ENCODE measurements around the gene SLC24A3.

The SLC24A3 gene

DNA sequence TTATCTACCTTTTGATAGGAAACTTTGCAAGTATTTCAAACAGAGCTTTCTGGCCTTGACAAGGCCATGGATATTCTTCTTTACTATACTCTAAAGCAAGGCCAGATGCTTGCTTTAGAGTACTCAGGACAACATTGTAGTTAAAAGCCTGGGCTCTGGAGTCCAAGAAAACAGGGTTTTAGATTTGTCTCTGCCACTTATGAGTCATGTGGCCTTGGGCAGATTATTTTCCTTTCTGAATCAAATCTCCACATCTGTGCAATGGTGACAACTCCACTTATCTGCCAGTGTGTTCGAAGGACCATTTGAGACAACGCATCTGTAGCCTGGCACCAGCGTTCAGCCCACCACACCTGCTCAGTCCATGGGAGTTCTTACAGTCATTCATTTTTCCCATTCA lies 279.7 kb downstream of the SLC24A3 start:
- no peaks in the 10 kb centered on the region for H3K9me3 Mint-ChIP-seq (ENCODE audit: low read depth)

DNA sequence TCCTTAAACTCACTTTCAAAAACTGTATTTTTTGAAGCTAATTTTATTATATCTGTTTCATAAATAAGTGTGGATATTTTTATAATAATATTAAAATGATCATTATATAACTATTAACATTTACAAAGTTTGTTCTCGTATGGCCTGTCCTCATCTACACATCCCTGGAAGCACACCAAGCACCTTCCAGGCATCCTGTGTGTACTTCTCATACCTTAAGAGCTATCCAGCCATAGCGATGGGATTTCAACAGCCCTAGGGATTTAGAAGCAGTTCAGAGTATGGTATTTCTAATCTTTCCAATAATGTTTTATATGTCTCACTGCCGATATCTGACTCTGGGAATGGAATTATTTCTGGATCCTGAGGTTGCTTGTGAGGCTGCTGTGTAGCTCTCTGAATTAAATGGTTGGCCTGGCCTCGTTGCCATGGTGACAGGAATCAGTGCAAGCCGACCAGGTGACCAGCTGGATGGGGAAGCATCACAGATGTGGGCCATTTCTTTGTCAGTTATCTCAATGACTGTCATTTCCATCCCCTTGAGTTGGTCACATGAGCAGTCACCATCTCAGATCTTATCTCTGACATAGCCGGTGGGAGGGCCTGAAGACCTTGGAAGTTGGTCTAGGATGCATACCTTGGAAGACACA lies 280.4 kb downstream of the SLC24A3 start:
- no peaks in the 10 kb centered on the region for H3K4me1 Mint-ChIP-seq (ENCODE audit: low read depth)
- no peaks in the 10 kb centered on the region for H3K27me3 Mint-ChIP-seq
- no peaks in the 10 kb centered on the region for H3K36me3 Mint-ChIP-seq
- no peak overlapping the region for H3K4me3 Mint-ChIP-seq
- no peaks in the 10 kb centered on the region for H3K9me3 Mint-ChIP-seq (ENCODE audit: low read depth)
- H3K27ac Mint-ChIP-seq: no peak overlapping the region

More for the DNA sequence above, 279.7 kb downstream of the SLC24A3 start:
- no peaks in the 10 kb centered on the region for H3K27me3 Mint-ChIP-seq
- H3K27ac Mint-ChIP-seq: no peak overlapping the region
- H3K4me3 Mint-ChIP-seq: no peak overlapping the region
- no peaks in the 10 kb centered on the region for H3K4me1 Mint-ChIP-seq (ENCODE audit: low read depth)
- no peaks in the 10 kb centered on the region for H3K36me3 Mint-ChIP-seq

DNA sequence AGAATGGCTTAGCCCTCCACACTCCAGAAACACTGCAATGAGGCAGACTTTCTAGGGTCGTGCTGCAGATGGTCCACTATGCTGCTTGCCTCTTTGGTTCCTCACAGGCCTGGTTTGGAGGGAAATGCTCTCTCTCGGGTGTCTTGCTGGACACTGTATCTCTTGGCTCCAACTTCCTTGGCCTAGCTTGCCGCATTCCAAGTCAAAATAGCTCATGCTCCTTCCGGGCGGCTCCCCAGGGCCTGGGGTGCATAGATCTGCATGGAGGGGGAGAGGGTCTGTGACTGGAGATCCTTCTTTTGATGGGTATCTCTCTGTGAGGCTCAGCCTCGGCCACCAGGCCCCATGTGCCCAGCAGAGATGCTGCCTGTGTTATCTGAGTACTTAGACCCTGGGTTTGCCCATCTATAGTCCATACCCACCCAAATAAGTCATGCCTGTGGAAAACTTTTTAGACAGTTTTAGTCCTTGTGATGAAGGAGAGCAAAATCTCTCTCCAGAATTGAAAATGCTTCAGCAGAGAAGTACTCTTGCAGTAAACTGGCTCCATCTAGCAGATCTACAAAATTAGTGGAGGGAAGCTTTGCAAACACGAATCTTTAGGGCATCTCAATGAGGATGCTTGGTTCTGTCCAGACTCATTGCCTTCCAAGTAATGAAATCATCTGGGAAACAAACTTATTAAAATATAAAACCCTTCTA lies 281.5 kb downstream of the SLC24A3 start:
- Mint-ChIP-seq H3K36me3 (no peaks in the 10 kb centered on the region), H3K4me1 (ENCODE audit: low read depth) (peaks cover 5% of the 10 kb centered on the region), H3K27me3 (no peaks in the 10 kb centered on the region), H3K27ac (no peak overlapping the region), H3K9me3 (ENCODE audit: low read depth) (no peaks in the 10 kb centered on the region), H3K4me3 (no peak overlapping the region)

DNA sequence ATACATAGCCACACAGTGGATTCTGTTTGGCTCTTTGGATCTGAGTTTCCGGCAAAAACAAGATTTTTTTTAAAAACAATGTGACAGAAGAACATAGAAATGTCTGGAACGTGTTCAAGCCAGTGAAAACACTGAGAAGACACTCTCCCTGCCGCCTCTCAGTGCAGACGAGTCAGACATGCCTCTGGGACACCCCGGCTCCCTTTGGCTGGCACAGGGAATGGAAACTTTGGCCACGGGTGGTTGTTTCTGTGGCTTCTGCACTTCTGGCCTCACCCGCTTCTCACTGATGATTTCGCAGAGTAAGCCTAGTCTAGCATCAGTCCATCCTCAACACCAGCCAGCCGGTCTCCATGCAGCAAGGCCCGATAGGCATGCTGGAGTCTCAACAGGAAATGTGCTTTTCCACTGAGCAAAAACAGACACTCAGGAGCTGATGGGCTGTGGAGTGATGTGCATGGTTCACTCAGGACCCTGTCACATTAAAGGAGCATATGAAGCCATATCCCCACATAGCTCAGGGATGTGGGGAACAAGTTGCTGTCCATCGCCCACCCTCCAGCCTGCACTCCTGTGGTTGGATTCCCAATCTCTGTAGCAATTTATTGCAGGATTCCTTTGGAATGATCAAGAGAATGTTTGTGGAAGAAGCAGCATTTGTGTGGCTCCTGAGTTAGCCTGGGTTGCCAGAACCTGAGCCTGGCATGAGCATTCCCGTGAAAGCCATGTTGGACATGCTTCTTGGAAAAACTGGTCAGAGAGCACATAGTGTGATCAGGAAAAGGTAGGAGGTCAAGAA lies 283.7 kb downstream of the SLC24A3 start:
- Mint-ChIP-seq H3K36me3 (no peaks in the 10 kb centered on the region), H3K27me3 (no peaks in the 10 kb centered on the region), H3K9me3 (ENCODE audit: low read depth) (no peaks in the 10 kb centered on the region), H3K27ac (no peak overlapping the region), H3K4me1 (ENCODE audit: low read depth) (peaks cover 5% of the 10 kb centered on the region), H3K4me3 (no peak overlapping the region)

DNA sequence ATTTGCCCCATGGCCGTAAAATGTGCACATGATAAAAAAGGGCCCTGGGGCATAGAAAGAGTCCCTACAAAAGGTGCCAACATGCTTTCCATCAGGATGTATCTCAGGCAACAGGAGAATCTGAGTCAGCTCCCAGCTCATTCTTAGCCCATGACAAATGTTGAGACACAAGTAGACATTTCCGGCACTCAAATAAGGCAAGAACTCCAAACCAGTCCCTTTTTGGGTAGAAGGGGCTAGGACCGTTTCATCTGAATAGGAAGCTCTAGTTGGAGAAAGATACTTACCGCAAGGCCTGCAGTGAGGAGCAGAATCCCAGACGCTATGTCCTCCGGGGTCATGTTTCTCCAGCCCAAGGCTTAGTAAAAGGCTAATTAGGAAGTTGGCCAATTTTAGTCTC lies 284.6 kb downstream of the SLC24A3 start:
- Mint-ChIP-seq H3K4me1 (ENCODE audit: low read depth) (peaks cover 5% of the 10 kb centered on the region), H3K9me3 (ENCODE audit: low read depth) (no peaks in the 10 kb centered on the region), H3K27ac (no peak overlapping the region), H3K36me3 (no peaks in the 10 kb centered on the region), H3K27me3 (no peaks in the 10 kb centered on the region), H3K4me3 (no peak overlapping the region)

DNA sequence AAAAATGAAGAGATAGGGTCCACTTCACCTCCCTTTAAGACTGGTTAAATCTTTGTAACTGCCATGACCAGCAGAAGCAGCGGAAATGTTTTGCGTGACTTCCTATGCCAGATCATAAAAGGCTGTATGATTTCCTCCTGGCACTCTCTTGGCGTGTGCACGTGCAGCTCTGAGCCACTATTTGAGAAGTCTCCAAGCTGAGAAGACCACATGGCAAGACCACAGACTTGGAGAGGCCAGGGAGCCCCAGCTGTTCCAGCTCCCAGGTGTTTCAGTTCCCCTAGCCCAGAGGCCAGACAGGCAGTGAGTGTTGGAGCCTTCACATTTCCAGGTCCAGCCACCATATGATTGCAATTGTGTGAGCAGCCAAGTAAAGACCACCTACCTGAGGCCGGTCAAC lies 286.3 kb downstream of the SLC24A3 start:
- Mint-ChIP-seq H3K9me3 (ENCODE audit: low read depth) (no peaks in the 10 kb centered on the region), H3K27ac (no peak overlapping the region), H3K4me1 (ENCODE audit: low read depth) (peaks cover 5% of the 10 kb centered on the region), H3K4me3 (no peak overlapping the region), H3K27me3 (no peaks in the 10 kb centered on the region), H3K36me3 (no peaks in the 10 kb centered on the region)

DNA sequence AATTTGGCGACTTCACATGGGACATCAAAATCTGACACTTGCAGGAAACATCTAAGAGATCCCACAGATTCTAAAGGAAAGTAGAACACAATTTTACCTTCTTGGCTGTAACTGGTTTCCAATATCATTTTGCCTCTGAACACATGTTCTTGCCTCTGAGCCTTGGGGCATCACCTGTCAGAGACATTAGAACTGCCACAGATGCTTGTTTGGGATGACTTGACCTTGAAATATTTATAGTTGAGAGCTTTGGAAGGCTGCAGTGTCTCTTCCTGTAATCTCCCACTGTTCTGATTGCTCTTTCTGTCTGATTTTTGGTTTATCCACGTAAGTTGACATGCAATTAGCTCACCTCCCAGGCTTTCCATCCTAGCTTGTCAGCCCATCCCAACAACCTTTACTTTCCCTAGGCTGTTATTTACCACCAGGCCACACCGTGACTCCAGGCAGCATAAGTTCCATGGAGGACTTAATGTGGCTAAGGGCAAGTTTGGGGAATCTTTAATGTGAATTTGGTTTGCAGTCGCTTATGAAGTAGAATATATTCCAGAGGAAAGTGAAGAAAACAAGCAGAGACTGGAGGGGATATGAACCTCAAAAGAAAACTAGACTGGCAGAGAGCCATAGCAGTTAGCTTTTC lies 289.2 kb downstream of the SLC24A3 start:
- Mint-ChIP-seq H3K4me1 (ENCODE audit: low read depth) (peaks cover 5% of the 10 kb centered on the region), H3K4me3 (no peak overlapping the region), H3K9me3 (ENCODE audit: low read depth) (no peaks in the 10 kb centered on the region), H3K27me3 (no peaks in the 10 kb centered on the region), H3K27ac (no peak overlapping the region), H3K36me3 (no peaks in the 10 kb centered on the region)

DNA sequence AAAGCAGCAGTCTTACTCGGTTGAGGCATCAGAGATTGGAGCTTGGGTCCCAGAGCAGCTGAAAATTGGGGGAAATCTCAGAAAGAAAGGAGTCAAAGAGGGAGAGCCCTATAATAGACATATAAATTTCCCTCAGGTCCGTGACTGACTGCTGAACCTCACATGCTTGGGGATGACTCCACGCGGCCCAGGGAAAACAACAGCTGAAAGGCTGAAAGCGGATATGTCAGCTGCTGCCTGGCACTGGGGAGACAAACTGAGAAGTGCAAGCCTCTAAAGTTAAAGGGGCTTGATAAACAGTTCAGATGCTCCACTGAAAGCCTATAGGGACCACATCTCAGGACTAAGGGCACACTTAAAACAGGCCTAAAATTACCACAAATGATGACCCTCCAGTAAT lies 289.7 kb downstream of the SLC24A3 start:
- no peaks in the 10 kb centered on the region for H3K36me3 Mint-ChIP-seq
- H3K4me1 Mint-ChIP-seq (ENCODE audit: low read depth): peaks cover 5% of the 10 kb centered on the region
- H3K4me3 Mint-ChIP-seq: no peak overlapping the region
- no peak overlapping the region for H3K27ac Mint-ChIP-seq
- H3K27me3 Mint-ChIP-seq: no peaks in the 10 kb centered on the region
- no peaks in the 10 kb centered on the region for H3K9me3 Mint-ChIP-seq (ENCODE audit: low read depth)

DNA sequence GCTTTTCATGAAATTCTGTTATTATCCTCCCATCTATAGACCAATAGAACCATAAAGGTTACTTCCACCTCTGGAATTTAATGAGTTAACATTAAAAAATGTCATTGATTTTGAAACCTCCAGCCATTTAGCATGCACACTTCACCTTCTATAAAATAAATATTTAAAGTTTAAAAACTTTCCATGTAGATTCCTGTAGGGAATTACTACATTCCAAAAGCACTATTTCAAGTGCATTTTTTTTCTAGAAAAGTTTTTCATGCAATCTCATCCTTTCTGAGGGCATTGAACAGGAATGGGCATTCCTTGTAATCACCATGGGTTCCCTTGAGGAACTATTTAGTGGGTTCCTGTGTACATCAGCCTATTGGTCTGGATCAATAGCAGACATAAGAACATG lies 291.8 kb downstream of the SLC24A3 start:
- no peak overlapping the region for H3K27ac Mint-ChIP-seq
- no peaks in the 10 kb centered on the region for H3K9me3 Mint-ChIP-seq (ENCODE audit: low read depth)
- H3K36me3 Mint-ChIP-seq: no peaks in the 10 kb centered on the region
- H3K4me1 Mint-ChIP-seq (ENCODE audit: low read depth): no peaks in the 10 kb centered on the region
- H3K4me3 Mint-ChIP-seq: no peak overlapping the region
- H3K27me3 Mint-ChIP-seq: no peaks in the 10 kb centered on the region

DNA sequence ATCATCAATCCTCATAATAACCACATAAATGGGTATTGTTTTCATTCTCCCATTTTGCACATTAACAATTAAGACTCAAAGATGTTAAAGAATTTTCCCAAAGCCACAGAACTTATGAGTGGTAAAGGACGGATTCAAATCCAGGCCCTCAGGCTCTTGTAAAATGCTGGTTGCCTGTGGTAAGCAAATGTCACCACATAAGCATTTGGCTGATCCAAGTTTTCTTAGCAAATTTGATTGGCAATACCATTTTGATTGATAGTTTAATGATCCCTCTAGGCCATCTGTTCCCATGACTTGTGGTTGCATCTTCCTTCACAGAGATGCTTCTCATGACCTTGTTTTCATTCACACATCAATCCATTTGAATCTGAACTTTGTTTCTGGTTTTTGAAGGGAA lies 293.6 kb downstream of the SLC24A3 start:
- Mint-ChIP-seq H3K27me3 (no peaks in the 10 kb centered on the region), H3K4me1 (ENCODE audit: low read depth) (no peaks in the 10 kb centered on the region), H3K36me3 (no peaks in the 10 kb centered on the region), H3K27ac (no peak overlapping the region), H3K9me3 (ENCODE audit: low read depth) (no peaks in the 10 kb centered on the region), H3K4me3 (no peak overlapping the region)

DNA sequence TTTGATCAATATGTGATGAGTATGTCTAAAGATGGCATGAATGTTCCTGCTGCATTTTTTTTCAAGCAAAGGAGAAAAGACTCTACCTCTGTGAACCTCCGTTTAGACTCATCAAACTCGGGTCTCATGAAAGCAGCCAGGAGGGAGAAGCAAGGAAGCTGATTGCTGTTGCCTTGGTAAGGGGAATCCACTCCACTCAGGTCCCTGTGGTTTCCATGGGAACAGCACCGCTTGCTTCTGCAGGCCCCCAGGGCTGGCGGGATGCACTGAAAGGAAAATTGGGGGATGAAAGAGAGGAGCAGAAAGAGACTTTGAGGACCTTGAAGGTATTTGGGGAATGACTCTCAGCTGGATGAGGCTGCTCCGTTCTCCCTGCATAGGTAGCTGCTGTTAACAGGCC lies 296.0 kb downstream of the SLC24A3 start:
- Mint-ChIP-seq H3K4me3 (no peak overlapping the region), H3K27ac (no peak overlapping the region), H3K36me3 (no peaks in the 10 kb centered on the region), H3K9me3 (ENCODE audit: low read depth) (no peaks in the 10 kb centered on the region), H3K4me1 (ENCODE audit: low read depth) (no peaks in the 10 kb centered on the region), H3K27me3 (no peaks in the 10 kb centered on the region)

DNA sequence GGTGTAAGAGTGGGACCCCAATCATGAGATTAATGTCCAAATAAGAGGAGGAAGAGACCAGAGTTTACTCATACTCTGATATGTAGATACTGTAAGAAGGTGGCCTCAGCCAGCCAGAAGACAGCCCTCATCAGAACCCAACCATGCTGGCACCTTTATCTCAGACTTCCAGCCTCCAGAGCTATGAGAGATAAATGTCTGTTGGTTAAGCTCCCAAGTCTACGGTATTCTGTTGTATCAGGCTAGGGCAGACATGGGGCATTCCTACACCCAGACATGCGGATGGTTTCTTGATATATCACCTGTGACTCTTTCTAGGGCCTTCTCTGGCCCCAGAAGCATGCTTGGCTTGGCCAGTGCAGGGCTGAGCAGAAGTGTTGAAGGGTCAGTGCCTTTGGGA lies 298.2 kb downstream of the SLC24A3 start:
- Mint-ChIP-seq H3K27me3 (no peaks in the 10 kb centered on the region), H3K4me1 (ENCODE audit: low read depth) (peaks cover 2% of the 10 kb centered on the region), H3K4me3 (no peak overlapping the region), H3K36me3 (no peaks in the 10 kb centered on the region), H3K9me3 (ENCODE audit: low read depth) (no peaks in the 10 kb centered on the region), H3K27ac (no peak overlapping the region)

DNA sequence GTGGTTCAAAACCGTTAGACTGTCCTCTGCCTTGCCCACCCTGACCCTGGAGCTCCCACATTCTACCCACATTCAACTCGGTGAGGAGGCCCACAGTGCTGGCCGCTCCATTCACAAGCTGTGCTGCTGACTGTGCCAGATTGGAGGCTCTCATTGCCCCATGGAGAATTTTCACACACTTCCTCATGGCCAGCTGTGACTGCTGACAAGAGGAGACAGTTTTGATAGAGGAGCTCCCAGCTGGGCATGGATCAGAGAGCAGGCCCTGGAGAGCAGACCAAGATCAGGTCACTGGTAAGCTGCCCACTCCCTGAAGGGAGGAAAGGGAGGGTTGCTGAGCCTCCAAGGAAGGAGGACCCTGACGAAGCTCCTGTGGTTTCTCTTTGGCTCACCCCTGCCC lies 299.5 kb downstream of the SLC24A3 start:
- Mint-ChIP-seq H3K27ac (no peak overlapping the region), H3K4me3 (no peak overlapping the region), H3K4me1 (ENCODE audit: low read depth) (peaks cover 2% of the 10 kb centered on the region), H3K9me3 (ENCODE audit: low read depth) (no peaks in the 10 kb centered on the region), H3K36me3 (no peaks in the 10 kb centered on the region), H3K27me3 (no peaks in the 10 kb centered on the region)

DNA sequence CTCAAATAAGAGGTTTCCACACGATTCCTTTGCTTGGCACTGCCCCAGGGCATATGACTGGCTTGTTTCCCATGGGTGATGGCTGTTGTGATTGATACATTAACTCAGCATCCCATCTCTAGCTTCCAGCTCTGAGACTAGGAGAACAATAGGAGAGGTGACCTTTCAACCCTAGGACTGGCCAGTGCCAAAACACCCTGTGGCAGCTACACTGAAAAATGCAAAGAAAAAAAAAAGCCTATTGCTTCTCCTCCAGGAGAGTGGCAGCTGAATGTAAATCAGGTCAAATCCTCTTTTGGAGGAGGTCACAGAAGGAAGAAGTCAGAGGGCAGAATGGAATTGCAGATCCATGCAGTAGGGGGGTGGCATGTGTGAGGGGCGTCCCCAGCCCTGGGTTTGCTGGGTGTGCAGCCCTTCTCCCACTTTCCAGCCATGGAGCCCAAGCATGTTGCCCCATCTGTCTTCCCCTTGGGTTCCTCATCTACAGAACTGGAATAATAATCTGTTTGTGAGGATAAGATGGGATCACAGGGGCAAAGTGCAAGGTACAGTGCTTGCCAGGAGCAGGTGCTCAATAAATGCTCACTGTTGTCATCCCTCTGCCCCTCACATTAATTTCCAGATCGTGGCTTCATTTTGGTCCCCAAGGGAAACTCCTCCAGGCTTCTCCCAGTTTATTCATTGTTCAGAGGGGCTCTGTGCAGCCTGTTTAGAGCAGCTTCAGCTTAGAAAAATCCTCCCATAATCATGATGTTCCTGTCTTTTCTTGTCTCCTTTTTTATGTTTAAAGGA lies 300.6 kb downstream of the SLC24A3 start:
- H3K9me3 Mint-ChIP-seq (ENCODE audit: low read depth): no peaks in the 10 kb centered on the region
- H3K4me1 Mint-ChIP-seq (ENCODE audit: low read depth): peaks cover 2% of the 10 kb centered on the region
- H3K27ac Mint-ChIP-seq: no peak overlapping the region
- no peak overlapping the region for H3K4me3 Mint-ChIP-seq
- H3K27me3 Mint-ChIP-seq: no peaks in the 10 kb centered on the region
- no peaks in the 10 kb centered on the region for H3K36me3 Mint-ChIP-seq

Data from activated naive CD8-positive, alpha-beta T cell (primary cell).